GM04503 (cell line): ENCODE measurements around the gene MAST4.

ENCODE experiments used
- DNase-seq: peaks from one replicate; pipeline ENCODE4 v3.0.0-alpha.2; 2012; ENCODE audit warnings: low read depth

The MAST4 gene

GRCh38 chr5:67215519-67216471 lies 619.6 kb downstream of the MAST4 start:
- no peak for DNase-seq

- no peak for DNase-seq
Observed at GRCh38 chr5:67216564-67216963, 620.4 kb downstream of the MAST4 start.
